ENCODE results near the gene ARSB. TPM values are rescaled to one million over a fixed set of nuclear protein-coding genes. Genes with fewer than 3 reads are reported as not detected.

ARSB gene
- total RNA-seq, 4 donors from 2014 or later: 10.0 to 17.4 (median 13.9) TPM

DNA sequence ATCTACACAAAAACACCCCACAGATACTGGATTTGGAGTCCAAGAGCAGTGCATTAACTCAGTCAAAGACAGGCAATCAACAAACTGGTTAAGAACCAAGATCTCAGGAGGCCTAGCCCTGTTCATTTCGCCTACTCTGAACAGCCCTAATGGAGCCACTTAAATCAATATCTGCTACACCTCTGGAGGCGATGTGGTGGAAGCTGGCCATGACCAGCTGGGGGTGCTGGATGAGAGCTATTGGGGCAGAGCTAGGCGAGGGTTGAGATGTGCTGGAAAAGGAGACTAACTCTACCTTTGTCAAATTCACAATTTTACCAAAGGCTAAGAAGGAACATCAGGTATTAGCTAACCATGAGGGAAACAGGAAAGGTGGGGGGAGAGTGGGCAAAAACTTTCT is 23.3 kb upstream of the ARSB start:
- H3K4me1 ChIP-seq: no peaks in the 10 kb centered on the region
- TF ChIP-seq POLR2A (IDR thresholded peaks at IDR 0.05): no peak
- TF ChIP-seq, protein P1, sequence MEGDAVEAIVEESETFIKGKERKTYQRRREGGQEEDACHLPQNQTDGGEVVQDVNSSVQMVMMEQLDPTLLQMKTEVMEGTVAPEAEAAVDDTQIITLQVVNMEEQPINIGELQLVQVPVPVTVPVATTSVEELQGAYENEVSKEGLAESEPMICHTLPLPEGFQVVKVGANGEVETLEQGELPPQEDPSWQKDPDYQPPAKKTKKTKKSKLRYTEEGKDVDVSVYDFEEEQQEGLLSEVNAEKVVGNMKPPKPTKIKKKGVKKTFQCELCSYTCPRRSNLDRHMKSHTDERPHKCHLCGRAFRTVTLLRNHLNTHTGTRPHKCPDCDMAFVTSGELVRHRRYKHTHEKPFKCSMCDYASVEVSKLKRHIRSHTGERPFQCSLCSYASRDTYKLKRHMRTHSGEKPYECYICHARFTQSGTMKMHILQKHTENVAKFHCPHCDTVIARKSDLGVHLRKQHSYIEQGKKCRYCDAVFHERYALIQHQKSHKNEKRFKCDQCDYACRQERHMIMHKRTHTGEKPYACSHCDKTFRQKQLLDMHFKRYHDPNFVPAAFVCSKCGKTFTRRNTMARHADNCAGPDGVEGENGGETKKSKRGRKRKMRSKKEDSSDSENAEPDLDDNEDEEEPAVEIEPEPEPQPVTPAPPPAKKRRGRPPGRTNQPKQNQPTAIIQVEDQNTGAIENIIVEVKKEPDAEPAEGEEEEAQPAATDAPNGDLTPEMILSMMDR (IDR thresholded peaks at IDR 0.05): no peak
- H3K36me3 ChIP-seq: no peaks in the 10 kb centered on the region
- WGBS, 2 donors: 32 to 99% methylated on average over 3 of the region's 3 CpGs
- no peak overlapping the region for H3K27ac ChIP-seq
- no peaks in the 10 kb centered on the region for H3K27me3 ChIP-seq
- H3K4me3 ChIP-seq (replicated peaks in 1 of 3): no peak overlapping the region
- intact Hi-C loops (cut with DNase I): no loop called here
- DNase-seq: no peak
- H3K9me3 ChIP-seq: no peaks in the 10 kb centered on the region

DNA sequence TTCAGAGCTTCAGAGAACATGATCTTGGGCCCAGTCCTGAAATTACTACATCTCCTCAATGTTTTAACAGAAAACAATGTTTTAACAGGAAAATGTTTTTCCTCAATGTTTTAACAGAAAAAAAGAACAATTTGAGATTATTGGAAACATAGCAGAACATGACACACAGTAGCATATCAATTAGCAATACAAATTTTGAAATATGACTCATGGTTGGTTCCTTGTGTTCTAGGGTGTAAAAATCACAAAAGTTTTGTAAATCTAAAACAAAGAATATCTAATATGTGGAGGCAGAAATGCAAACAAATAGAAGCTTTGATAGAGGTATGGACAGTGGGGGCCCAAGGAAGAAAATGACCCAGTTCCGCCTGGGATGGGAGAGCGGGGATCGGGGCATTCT is 22.8 kb upstream of the ARSB start:
- intact Hi-C loops (cut with DNase I): no loop called here
- TF ChIP-seq, protein P1 (IDR thresholded peaks at IDR 0.05): no peak
- no peak for TF ChIP-seq POLR2A (IDR thresholded peaks at IDR 0.05)
- H3K4me3 ChIP-seq (replicated peaks in 1 of 3): no peak overlapping the region
- 80 to 99% methylated on average over 3 of the region's 3 CpGs for WGBS, 2 donors
- DNase-seq: no peak
- no peaks in the 10 kb centered on the region for H3K27me3 ChIP-seq
- H3K4me1 ChIP-seq: no peaks in the 10 kb centered on the region
- no peak overlapping the region for H3K27ac ChIP-seq
- no peaks in the 10 kb centered on the region for H3K36me3 ChIP-seq
- no peaks in the 10 kb centered on the region for H3K9me3 ChIP-seq

DNA sequence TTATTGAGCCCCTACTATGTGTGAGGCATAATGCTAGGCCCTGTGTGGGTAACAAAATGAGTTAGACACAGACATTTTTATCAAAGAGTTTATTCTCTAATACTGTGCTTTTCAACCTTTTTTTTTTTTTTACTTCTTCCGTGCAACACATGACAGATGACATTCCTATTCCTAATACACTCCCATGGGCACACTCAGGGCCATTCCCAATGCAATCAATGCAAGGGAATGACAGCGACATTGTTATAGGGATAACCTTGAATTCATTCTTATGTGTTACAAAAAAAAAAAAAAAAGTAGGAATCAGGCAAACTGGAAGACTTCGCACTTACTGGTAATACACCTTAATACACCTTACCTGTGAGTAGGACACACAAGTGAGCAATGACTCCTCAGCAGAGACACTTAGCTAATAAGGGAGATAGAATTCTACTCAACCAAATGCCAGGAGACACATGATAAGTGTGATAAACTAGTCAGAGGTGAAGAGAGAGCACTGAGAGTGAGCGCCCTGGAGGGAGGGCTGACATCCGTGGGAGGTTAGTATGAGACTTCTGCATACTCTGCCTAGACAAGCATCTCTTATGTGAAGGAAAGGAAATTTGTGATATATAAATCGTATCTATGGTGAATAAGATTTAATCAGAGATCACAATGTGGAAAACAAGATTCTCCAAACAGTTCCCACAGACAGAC is 21.0 kb upstream of the ARSB start:
- Histone ChIP-seq H3K4me3 (replicated peaks in 1 of 3) (no peak overlapping the region), H3K4me1 (peaks cover 7 to 15% of the 10 kb centered on the region in 2 donors), H3K27me3 (no peaks in the 10 kb centered on the region), H3K27ac (no peak overlapping the region), H3K9me3 (no peaks in the 10 kb centered on the region), H3K36me3 (no peaks in the 10 kb centered on the region)
- intact Hi-C loops (cut with DNase I): no loop called here
- TF ChIP-seq, protein P1 (IDR thresholded peaks at IDR 0.05): no peak
- TF ChIP-seq POLR2A (IDR thresholded peaks at IDR 0.05): no peak
- WGBS, 2 donors: 92 to 96% methylated on average over 6 of the region's 6 CpGs
- no peak for DNase-seq

DNA sequence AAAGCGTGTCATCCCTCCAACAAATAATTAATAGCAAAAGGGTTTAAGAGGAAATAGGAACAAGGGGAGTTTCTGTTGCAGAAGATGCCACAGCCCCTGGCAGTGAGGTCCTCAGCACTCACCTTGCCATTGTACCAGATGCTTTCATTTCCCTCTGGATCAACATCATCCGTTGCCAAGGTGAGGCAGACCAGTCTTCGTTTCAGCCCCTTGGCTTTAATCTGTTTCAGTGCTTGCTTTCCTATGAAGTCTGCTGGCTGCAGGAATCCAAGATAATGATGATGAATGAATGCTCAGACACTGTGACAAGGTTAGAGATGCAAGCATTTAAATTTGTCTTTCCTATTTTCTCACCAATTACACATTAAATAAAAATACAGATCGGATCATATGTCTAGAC is 20.0 kb upstream of the ARSB start:
- Histone ChIP-seq H3K9me3 (no peaks in the 10 kb centered on the region), H3K27me3 (no peaks in the 10 kb centered on the region), H3K4me3 (replicated peaks in 1 of 3) (no peak overlapping the region), H3K36me3 (no peaks in the 10 kb centered on the region), H3K27ac (no peak overlapping the region), H3K4me1 (peaks cover 8 to 18% of the 10 kb centered on the region in 2 donors)
- intact Hi-C loops (cut with DNase I): no loop called here
- TF ChIP-seq, protein P1 (IDR thresholded peaks at IDR 0.05): no peak
- TF ChIP-seq POLR2A (IDR thresholded peaks at IDR 0.05): no peak
- WGBS, 2 donors: 73 to 76% methylated on average over 4 of the region's 4 CpGs
- DNase-seq: no peak

DNA sequence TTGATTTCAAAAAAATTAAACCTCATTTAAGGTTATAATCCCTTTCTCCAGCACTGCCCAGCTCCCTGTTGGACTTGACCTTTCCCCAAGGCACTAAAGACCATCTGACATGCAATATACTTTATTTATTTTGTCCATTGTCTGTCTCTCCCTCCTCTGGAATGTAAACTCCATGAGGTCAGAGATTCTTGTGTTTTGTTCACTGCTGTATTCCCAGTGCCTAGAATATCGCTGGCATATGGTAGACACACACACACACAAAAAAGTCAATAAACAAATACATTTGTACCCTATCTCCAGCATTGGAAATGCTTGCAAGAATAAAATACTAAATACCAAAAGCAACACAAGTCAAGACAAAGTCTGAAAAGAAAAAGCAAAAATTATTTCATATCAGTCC is 17.3 kb upstream of the ARSB start:
- peaks cover 8 to 18% of the 10 kb centered on the region in 2 donors for H3K4me1 ChIP-seq

More for the DNA sequence above, 17.3 kb upstream of the ARSB start:
- Histone ChIP-seq H3K4me3 (replicated peaks in 1 of 3) (no peak overlapping the region), H3K36me3 (no peaks in the 10 kb centered on the region), H3K27me3 (no peaks in the 10 kb centered on the region), H3K9me3 (no peaks in the 10 kb centered on the region), H3K27ac (peak overlapping the region in 2 of 3 donors; percentile 53 to 77)
- no peak for TF ChIP-seq POLR2A (IDR thresholded peaks at IDR 0.05)
- TF ChIP-seq, protein P1 (IDR thresholded peaks at IDR 0.05): no peak
- WGBS, 2 donors: 88 to 94% methylated on average over 1 of the region's 1 CpG
- intact Hi-C loops (cut with DNase I): no loop called here
- DNase-seq: no peak
